ENCODE data around the gene RARB. TPM values are rescaled to one million over a fixed set of nuclear protein-coding genes. Genes with fewer than 3 reads are reported as not detected.
A peak's percentile ranks its signal among the peaks of the same experiment; 100 is the strongest.

RARB gene
- total and polyA plus RNA-seq, 9 of the 15 experiments (the other 6 are each of a cell fraction or from before 2014, with no cell fraction given) = 0.15 to 1.3 (median 0.27) TPM

- TF ChIP-seq REST (IDR thresholded peaks at IDR 0.05; ENCODE audit: borderline replicate concordance) (peak; percentile 49; the same call in 1 of the 2 replicates), REST (CRISPR knock-in tag; IDR thresholded peaks at IDR 0.05; ENCODE audit: low read depth) (no peak), AFF1 (IDR thresholded peaks at IDR 0.05; ENCODE audit: low read depth in 1 of 2, partially characterized antibody in 2 of 2) (no peak), POLR2H (tag; IDR thresholded peaks at IDR 0.05; ENCODE audit: low read depth) (peak; percentile 23; the same call in 1 of the 2 replicates), GABPB1 (CRISPR knock-in tag; IDR thresholded peaks at IDR 0.05) (no peak), ZNF140 (CRISPR knock-in tag; IDR thresholded peaks at IDR 0.05) (no peak), E2F4 (CRISPR knock-in tag; IDR thresholded peaks at IDR 0.05; ENCODE audit: low read depth) (no peak), SIN3A (IDR thresholded peaks at IDR 0.05; ENCODE audit: borderline replicate concordance in 2 of 2, control insufficient read depth in 1 of 2, low read depth in 2 of 2, low read length in 2 of 2) (no peak), FOXP1 (CRISPR knock-in tag; IDR thresholded peaks at IDR 0.05) (no peak), NCOA1 (IDR thresholded peaks at IDR 0.05; ENCODE audit: low read depth) (no peak), ZBTB12 (CRISPR knock-in tag; IDR thresholded peaks at IDR 0.05) (no peak), ZNF384 (IDR thresholded peaks at IDR 0.05; ENCODE audit: low read depth, low read length) (0 out of 2 replicates have a peak, but pooled peaks have one; percentile 45), RAD21 (CRISPR knock-in tag; conservative IDR thresholded peaks at IDR 0.05 in 1 of 2, IDR thresholded peaks at IDR 0.05 in 1 of 2) (peak; percentile 61 to 66)
These were observed 166.0 kb downstream of the RARB start (continued) for GRCh38 chr3:25594007-25594502.

Data from K562 (cell line).